NCI-H774 (cell line): ENCODE measurements around the gene GALNT17.

Experiments
- DNase-seq: peaks from one replicate; lab custom pipeline; 2025; lab: John Stamatoyannopoulos, UW

Gene GALNT17

GRCh38 chr7:71339924-71340323, 208.0 kb downstream of the GALNT17 start:
- no peak for DNase-seq

GRCh38 chr7:71342202-71342601, 210.3 kb downstream of the GALNT17 start:
- DNase-seq: no peak

GRCh38 chr7:71343039-71343438, 211.1 kb downstream of the GALNT17 start:
- DNase-seq: no peak

- DNase-seq: no peak
These were observed 211.9 kb downstream of the GALNT17 start for GRCh38 chr7:71343892-71344291.

- no peak for DNase-seq
These were observed 213.4 kb downstream of the GALNT17 start for GRCh38 chr7:71345117-71345884.

- no peak for DNase-seq
These were observed 217.1 kb downstream of the GALNT17 start for GRCh38 chr7:71348821-71349681.

GRCh38 chr7:71349682-71350481, 217.9 kb downstream of the GALNT17 start:
- no peak for DNase-seq

- DNase-seq: no peak
These were observed 218.7 kb downstream of the GALNT17 start for GRCh38 chr7:71350680-71351079.

GRCh38 chr7:71354716-71355115, 222.8 kb downstream of the GALNT17 start:
- no peak for DNase-seq

- no peak for DNase-seq
These were observed 229.6 kb downstream of the GALNT17 start for GRCh38 chr7:71361451-71362032.

- no peak for DNase-seq
These were observed 230.3 kb downstream of the GALNT17 start for GRCh38 chr7:71362240-71362639.

GRCh38 chr7:71363223-71363622, 231.3 kb downstream of the GALNT17 start:
- DNase-seq: no peak

- no peak for DNase-seq
These were observed 231.7 kb downstream of the GALNT17 start for GRCh38 chr7:71363627-71364026.

- DNase-seq: no peak
These were observed 232.6 kb downstream of the GALNT17 start for GRCh38 chr7:71364551-71364950.

- DNase-seq: no peak
These were observed 241.0 kb downstream of the GALNT17 start for GRCh38 chr7:71372991-71373390.

GRCh38 chr7:71377062-71377461, 245.1 kb downstream of the GALNT17 start:
- DNase-seq: no peak

GRCh38 chr7:71377469-71377868, 245.5 kb downstream of the GALNT17 start:
- no peak for DNase-seq

- no peak for DNase-seq
These were observed 252.2 kb downstream of the GALNT17 start for GRCh38 chr7:71384094-71384493.

GRCh38 chr7:71385330-71385729, 253.4 kb downstream of the GALNT17 start:
- no peak for DNase-seq

GRCh38 chr7:71386152-71386785, 254.3 kb downstream of the GALNT17 start:
- no peak for DNase-seq

GRCh38 chr7:71388181-71388580, 256.2 kb downstream of the GALNT17 start:
- DNase-seq: no peak

GRCh38 chr7:71389976-71390375, 258.0 kb downstream of the GALNT17 start:
- DNase-seq: no peak
